Thyroid gland (tissue), 4 donors: ENCODE measurements around the gene TTLL8.

Experiments used
- CTCF ChIP-seq, 6 experiments: fragments of 200-600 bp in 3 of 6; fragments of 450-650 bp in 3 of 6; sonication (generic) in 3 of 6; IDR thresholded peaks; one replicate each; pipeline ENCODE4 v1.5.1; 2016 to 2019; ENCODE audit warnings: antibody characterized with exemption in 6 of 6, mild to moderate bottlenecking in 2 of 6, inconsistent platforms in 1 of 6, moderate library complexity in 1 of 6
- POLR2A ChIP-seq, 2 donors: fragments of 450-650 bp; IDR thresholded peaks; one replicate each; pipeline ENCODE4 v1.6.1; 2017; ENCODE audit warnings: antibody characterized with exemption in 2 of 2, mild to moderate bottlenecking in 2 of 2, moderate library complexity in 1 of 2

GRCh38 chr22:50082197-50082715 is 24.2 kb upstream of the TTLL8 start:
- no peak for TF ChIP-seq POLR2A (IDR thresholded peaks at IDR 0.05)
- TF ChIP-seq CTCF (IDR thresholded peaks at IDR 0.05) = no peak
